ENCODE data around the gene HCLS1.
"Not testable (repeated sequence)": the region's sequence is repeated elsewhere in the genome, so short reads cannot be mapped to it uniquely, and the experiment has no call there.

Gene HCLS1

GRCh38 chr3:121692010-121692699 is 31.5 kb upstream of the HCLS1 start:
- CTCF ChIA-PET = no interaction called here
- no peak overlapping the region for H3K27ac ChIP-seq (ENCODE audit: extremely low read depth, low read depth, low read length)

DNA sequence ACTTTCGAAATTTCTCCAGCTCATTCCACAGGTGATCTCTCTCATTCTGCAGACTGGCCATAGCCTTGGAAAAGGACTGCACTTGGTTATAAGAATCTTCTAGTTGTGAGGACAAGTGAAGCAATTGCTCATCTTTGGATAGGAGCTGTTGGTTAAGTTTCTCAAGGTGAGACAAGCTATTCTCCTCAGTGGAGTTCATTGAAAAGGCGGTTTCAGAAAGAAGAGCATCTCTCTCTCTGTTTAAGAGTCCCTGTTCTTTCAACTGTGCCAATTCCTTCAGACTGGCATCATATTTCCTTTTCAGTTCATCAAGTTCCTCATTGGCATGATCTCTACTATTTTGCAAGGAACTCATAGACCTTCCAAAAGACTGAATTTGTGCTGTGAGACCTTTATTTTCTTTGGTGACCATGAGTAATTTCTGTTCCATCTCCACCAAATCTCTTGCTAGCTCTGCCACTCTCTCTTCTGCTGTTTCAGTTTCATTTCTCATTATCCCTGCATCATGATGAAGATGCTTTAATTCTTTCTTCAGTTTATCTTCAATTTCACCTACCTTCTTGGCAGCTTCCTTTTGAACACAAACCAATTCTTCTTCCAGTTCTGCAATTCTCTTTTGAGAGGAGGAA is 30.2 kb upstream of the HCLS1 start:
- Histone ChIP-seq H3K9me3 (ENCODE audit: control insufficient read depth, insufficient read depth, low read depth, low read length) (no peaks in the 10 kb centered on the region), H3K4me3 (ENCODE audit: low read depth, low read length) (no peak overlapping the region), H3K27ac (ENCODE audit: extremely low read depth, low read depth, low read length) (no peak overlapping the region), H3K4me1 (ENCODE audit: control insufficient read depth, insufficient read depth, low read length) (no peaks in the 10 kb centered on the region), H3K36me3 (ENCODE audit: control insufficient read depth in 2 of 2, insufficient read depth in 1 of 2, low read length in 2 of 2) (peaks cover 14 to 63% of the 10 kb centered on the region in 2 experiments; a peak in 2 of 3 replicates)
- TF ChIP-seq SP3 (tag by site-specific recombination; IDR thresholded peaks at IDR 0.05) = no peak
- TF ChIP-seq, protein P1, sequence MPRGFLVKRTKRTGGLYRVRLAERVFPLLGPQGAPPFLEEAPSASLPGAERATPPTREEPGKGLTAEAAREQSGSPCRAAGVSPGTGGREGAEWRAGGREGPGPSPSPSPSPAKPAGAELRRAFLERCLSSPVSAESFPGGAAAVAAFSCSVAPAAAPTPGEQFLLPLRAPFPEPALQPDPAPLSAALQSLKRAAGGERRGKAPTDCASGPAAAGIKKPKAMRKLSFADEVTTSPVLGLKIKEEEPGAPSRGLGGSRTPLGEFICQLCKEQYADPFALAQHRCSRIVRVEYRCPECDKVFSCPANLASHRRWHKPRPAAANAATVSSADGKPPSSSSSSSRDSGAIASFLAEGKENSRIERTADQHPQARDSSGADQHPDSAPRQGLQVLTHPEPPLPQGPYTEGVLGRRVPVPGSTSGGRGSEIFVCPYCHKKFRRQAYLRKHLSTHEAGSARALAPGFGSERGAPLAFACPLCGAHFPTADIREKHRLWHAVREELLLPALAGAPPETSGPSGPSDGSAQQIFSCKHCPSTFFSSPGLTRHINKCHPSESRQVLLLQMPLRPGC (tag by site-specific recombination; IDR thresholded peaks at IDR 0.05) = no peak
- no peak for TF ChIP-seq ZIC2 (tag by site-specific recombination; IDR thresholded peaks at IDR 0.05)
- no peak for TF ChIP-seq ZSCAN23 (tag by site-specific recombination; IDR thresholded peaks at IDR 0.05)
- TF ChIP-seq, protein P2, sequence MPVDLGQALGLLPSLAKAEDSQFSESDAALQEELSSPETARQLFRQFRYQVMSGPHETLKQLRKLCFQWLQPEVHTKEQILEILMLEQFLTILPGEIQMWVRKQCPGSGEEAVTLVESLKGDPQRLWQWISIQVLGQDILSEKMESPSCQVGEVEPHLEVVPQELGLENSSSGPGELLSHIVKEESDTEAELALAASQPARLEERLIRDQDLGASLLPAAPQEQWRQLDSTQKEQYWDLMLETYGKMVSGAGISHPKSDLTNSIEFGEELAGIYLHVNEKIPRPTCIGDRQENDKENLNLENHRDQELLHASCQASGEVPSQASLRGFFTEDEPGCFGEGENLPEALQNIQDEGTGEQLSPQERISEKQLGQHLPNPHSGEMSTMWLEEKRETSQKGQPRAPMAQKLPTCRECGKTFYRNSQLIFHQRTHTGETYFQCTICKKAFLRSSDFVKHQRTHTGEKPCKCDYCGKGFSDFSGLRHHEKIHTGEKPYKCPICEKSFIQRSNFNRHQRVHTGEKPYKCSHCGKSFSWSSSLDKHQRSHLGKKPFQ (tag by site-specific recombination; IDR thresholded peaks at IDR 0.05) = no peak
- no peak for TF ChIP-seq MYNN (tag by site-specific recombination; IDR thresholded peaks at IDR 0.05; ENCODE audit: borderline replicate concordance)
- no peak for TF ChIP-seq ZNF114 (tag by site-specific recombination; IDR thresholded peaks at IDR 0.05)
- TF ChIP-seq ZNF791 (tag by site-specific recombination; IDR thresholded peaks at IDR 0.05) = no peak
- no peak for TF ChIP-seq SCRT1 (tag by site-specific recombination; IDR thresholded peaks at IDR 0.05; ENCODE audit: borderline replicate concordance)
- TF ChIP-seq ZNF16 (tag by site-specific recombination; IDR thresholded peaks at IDR 0.05; ENCODE audit: low read depth) = no peak
- TF ChIP-seq HOXA7 (CRISPR knock-in tag; IDR thresholded peaks at IDR 0.05; ENCODE audit: borderline replicate concordance) = no peak
- TF ChIP-seq ZNF521 (tag by site-specific recombination; IDR thresholded peaks at IDR 0.05) = no peak
- TF ChIP-seq ZNF488 (tag by site-specific recombination; IDR thresholded peaks at IDR 0.05) = no peak
- TF ChIP-seq MEIS1 (CRISPR knock-in tag; IDR thresholded peaks at IDR 0.05; ENCODE audit: borderline replicate concordance) = no peak
- no peak for TF ChIP-seq ZNF354C (tag by site-specific recombination; IDR thresholded peaks at IDR 0.05; ENCODE audit: borderline replicate concordance, low read depth)
- TF ChIP-seq ZFP3 (tag by site-specific recombination; IDR thresholded peaks at IDR 0.05; ENCODE audit: low read depth) = no peak
- no peak for TF ChIP-seq ZXDB (tag by site-specific recombination; IDR thresholded peaks at IDR 0.05)
- TF ChIP-seq, protein P3, sequence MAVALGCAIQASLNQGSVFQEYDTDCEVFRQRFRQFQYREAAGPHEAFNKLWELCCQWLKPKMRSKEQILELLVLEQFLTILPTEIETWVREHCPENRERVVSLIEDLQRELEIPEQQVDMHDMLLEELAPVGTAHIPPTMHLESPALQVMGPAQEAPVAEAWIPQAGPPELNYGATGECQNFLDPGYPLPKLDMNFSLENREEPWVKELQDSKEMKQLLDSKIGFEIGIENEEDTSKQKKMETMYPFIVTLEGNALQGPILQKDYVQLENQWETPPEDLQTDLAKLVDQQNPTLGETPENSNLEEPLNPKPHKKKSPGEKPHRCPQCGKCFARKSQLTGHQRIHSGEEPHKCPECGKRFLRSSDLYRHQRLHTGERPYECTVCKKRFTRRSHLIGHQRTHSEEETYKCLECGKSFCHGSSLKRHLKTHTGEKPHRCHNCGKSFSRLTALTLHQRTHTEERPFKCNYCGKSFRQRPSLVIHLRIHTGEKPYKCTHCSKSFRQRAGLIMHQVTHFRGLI (tag by site-specific recombination; IDR thresholded peaks at IDR 0.05) = no peak
- no peak for TF ChIP-seq ZNF169 (tag by site-specific recombination; IDR thresholded peaks at IDR 0.05)
- ChIA-PET POLR2A (interaction anchor here (1.5 kb wide), 2 partner anchors 13 to 59 kb away, joined by 3 read pairs; partner anchors contain the start of gene GOLGB1), CTCF (interaction anchor here (0.8 kb wide), 1 partner anchor 8 kb away, joined by 3 read pairs; no protein-coding TSS in a partner anchor)

More at GRCh38 chr3:121692010-121692699, 31.5 kb upstream of the HCLS1 start:
- Histone ChIP-seq H3K4me3 (ENCODE audit: low read depth, low read length) (no peak overlapping the region), H3K36me3 (ENCODE audit: control insufficient read depth in 2 of 2, insufficient read depth in 1 of 2, low read length in 2 of 2) (peaks cover 14 to 51% of the 10 kb centered on the region in 2 experiments; a peak in 2 of 3 replicates), H3K4me1 (ENCODE audit: control insufficient read depth, insufficient read depth, low read length) (no peaks in the 10 kb centered on the region), H3K9me3 (ENCODE audit: control insufficient read depth, insufficient read depth, low read depth, low read length) (no peaks in the 10 kb centered on the region)
- TF ChIP-seq GLIS2 (tag by site-specific recombination; IDR thresholded peaks at IDR 0.05) (no peak), ZNF571 (tag by site-specific recombination; IDR thresholded peaks at IDR 0.05) (no peak), FEZF1 (tag by site-specific recombination; IDR thresholded peaks at IDR 0.05) (no peak), IKZF3 (tag by site-specific recombination; IDR thresholded peaks at IDR 0.05) (no peak), GLI4 (tag by site-specific recombination; IDR thresholded peaks at IDR 0.05) (no peak)
- POLR2A ChIA-PET = interaction anchor here (1.5 kb wide), 1 partner anchor 15 kb away, joined by 3 read pairs; no protein-coding TSS in a partner anchor

DNA sequence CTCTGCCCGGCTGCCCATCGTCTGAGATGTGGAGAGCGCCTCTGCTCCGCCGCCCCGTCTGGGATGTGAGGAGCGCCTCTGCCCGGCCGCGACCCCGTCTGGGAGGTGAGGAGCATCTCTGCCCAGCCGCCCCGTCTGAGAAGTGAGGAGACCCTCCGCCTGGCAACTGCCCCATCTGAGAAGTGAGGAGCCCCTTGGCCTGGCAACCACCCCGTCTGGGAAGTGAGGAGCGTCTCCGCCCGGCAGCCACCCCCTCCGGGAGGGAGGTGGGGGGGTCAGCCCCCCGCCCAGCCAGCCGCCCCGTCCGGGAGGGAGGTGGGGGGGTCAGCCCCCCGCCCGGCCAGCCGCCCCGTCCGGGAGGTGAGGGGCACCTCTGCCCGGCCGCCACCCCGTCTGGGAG is 28.0 kb upstream of the HCLS1 start:
- POLR2A ChIA-PET; CTCF ChIA-PET; H3K4me1 ChIP-seq (ENCODE audit: control insufficient read depth, insufficient read depth, low read length); H3K27ac ChIP-seq (ENCODE audit: extremely low read depth, low read depth, low read length); H3K4me3 ChIP-seq (ENCODE audit: low read depth, low read length); H3K9me3 ChIP-seq (ENCODE audit: control insufficient read depth, insufficient read depth, low read depth, low read length): not testable (repeated sequence)
- peaks cover 14 to 67% of the 10 kb centered on the region in 2 experiments; a peak in 2 of 3 replicates for H3K36me3 ChIP-seq (ENCODE audit: control insufficient read depth in 2 of 2, insufficient read depth in 1 of 2, low read length in 2 of 2)
